Measurements from ENCODE around the gene SYT7. TPM values are rescaled to one million over a fixed set of nuclear protein-coding genes. Genes with fewer than 3 reads are reported as not detected.
"Not testable (repeated sequence)": the region's sequence is repeated elsewhere in the genome, so short reads cannot be mapped to it uniquely, and the experiment has no call there.

Gene SYT7
- polyA plus RNA-seq, 3 donors: 4.2 to 10.3 (median 4.8) TPM

DNA sequence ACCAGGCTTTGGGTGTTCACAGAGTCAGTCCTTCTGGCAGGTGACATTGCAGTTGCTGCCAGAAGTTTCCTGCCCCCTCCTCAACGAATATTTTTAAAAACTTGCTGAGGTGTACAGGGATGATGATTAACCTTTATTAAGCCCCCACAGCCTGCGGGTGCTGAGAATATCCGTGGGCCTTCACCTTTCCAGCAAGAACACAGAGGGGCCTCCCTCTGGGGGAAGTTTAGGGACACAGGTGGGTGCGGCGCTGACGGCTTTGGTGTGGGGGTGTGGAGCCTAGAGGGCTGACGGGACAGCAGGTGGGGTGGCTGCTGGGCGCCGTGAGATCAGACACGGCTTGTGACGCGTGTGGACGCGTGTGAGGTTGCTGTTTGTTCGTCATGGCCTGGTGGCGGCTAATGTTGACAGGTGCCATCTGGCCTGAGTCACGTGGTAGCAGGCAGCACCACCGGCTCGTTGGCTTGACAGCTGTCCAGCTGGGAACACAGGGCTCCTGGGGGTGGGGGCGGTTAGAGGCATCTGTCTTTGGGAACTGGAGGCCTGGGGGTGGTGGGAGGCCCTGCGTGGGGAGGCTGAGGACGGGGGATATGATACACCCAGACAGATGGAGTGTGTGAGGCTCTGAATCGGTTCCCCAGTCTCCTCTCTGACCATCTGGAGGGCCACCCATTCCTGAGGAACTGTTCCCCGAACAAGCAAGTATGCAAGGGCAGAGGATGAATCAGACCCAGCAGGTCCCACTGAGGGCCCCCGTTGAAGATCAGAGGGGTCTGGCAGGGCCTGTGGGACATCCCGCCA lies 84.9 kb downstream of the SYT7 start:
- peak in 5 of 11 donors; percentile 51 to 66 (median 60) for DNase-seq (ENCODE audit: extremely low read depth in 1 of 11, low read depth in 9 of 11, low spot score in 4 of 11)

DNA sequence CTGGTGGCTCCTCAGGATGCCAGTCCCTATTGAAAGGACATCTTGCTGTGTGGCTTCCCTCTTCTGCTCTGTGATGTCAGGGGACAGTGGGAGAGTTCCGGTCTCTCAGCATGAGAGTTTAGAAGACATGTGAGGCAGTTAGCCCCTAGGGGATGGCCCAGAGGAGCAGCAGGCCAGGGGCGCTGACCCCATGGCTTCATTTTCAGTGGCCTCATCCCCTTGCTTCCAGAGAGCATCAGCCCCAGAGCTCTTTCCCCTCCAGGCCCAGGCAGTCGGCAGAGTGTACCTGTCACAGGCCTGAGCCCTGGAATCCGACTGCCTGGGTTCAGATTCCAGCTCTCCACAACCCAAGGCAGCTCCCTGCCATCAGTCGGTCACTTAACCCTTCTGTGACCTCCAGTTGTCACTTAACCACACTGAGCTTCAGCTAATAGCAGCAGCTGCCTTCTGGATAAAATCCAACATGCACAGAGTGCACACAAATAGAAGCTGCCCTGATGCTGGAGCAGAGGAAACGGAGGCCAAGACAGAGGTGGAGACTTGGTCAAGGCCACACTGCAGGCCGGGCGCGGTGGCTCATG lies 86.4 kb downstream of the SYT7 start:
- no peak for DNase-seq (ENCODE audit: extremely low read depth in 1 of 11, low read depth in 9 of 11, low spot score in 4 of 11)

DNA sequence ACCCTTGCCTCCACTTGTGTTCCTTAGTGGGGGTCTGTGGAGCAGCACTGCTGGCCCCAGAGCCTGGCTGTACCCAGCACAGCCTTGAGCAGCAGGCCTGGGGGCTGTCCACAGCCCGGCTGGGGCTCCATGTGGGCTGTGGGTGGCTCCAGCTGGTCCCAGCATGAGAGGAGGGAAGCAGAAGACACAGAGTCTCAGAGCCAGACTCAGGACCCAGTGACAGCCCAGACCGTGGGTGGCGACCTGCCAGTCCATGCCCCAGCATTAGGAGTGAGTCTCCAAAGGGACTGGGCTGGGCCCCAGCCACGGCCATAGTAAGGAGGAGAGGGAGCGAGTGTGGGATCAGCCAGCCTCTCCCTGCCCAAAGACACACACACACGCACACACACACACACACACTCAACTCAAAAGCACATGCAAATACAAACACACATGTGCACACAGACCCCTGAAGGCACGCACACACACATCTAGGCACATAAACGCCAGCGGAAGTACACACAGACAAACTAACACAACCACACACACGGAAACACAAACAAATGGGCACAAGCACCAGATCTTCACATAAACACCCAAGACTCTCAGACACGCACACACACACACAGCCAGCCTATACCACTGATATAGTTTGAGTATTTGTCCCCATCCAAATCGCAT lies 89.0 kb downstream of the SYT7 start:
- no peak for DNase-seq (ENCODE audit: extremely low read depth in 1 of 11, low read depth in 9 of 11, low spot score in 4 of 11)

- DNase-seq (ENCODE audit: extremely low read depth in 1 of 11, low read depth in 9 of 11, low spot score in 4 of 11): no peak
These were observed 90.8 kb downstream of the SYT7 start for GRCh38 chr11:61489833-61490721.

DNA sequence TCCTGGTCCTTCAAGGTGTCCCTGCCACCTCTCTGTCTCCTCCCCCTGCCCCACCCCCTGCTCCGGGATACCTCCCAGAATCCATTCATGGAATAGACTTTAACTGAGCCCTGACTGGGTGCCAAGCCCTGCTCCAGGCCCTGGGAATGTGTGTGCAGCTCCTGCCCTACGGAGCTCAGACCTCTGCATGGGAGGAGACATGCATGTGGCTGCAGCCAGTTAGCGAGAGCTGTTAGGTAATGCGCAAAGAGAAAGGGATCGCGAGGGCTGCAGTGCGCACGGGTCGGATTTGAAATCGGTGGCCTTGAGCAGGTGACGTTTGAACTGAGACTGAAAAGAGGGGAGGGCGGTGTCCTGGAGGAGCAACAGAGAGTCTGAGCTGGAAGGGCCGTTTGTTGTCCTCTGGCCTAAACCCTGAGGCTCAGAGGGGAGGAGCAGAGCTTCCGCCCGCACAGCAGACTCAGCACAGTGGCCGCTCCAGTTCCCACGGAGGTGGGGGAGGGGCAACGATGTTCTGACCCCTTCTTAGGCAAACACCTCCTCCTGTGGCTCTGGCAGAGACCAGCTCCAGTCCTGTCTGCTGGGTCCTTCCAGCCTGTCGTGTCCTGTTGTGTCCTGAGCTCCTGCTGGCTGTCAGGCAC lies 92.1 kb downstream of the SYT7 start:
- DNase-seq (ENCODE audit: extremely low read depth in 1 of 11, low read depth in 9 of 11, low spot score in 4 of 11): peak in 3 of 11 donors; percentile 46 to 50 (median 47)

GRCh38 chr11:61487342-61488025 lies 93.4 kb downstream of the SYT7 start:
- DNase-seq (ENCODE audit: extremely low read depth in 1 of 11, low read depth in 9 of 11, low spot score in 4 of 11): no peak

GRCh38 chr11:61486779-61487178 lies 94.1 kb downstream of the SYT7 start:
- DNase-seq (ENCODE audit: extremely low read depth in 1 of 11, low read depth in 9 of 11, low spot score in 4 of 11): no peak

DNA sequence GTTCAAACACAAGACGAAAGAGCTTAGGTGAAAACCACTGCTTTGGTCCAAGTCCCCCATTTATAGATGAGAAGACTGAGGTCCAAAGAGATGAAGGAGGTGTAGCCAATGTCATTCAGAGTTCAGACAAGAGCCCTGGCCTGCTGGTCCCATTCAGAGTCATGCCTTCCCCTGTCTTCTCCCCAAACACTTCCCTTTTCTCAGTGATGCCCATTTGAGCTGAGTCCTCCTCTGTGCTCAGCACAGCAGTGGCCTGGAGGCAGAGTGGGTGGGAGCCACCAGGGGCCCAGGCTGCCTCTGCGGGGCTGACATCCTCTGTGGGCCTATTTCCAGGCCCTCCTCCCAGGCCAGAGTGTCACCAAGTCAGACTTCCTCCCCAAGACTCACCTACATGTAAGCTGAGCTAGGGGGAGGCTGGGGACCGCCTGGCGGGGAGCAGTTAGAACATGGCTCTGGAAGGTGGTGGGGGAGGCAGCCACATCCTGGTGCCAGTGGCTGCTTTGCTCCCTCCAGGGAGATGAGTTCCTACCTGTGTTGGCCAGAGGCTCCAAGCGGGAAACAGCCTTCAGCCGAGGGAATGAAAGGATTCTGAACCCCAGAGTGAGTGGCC lies 94.8 kb downstream of the SYT7 start:
- DNase-seq (ENCODE audit: extremely low read depth in 1 of 11, low read depth in 9 of 11, low spot score in 4 of 11): no peak

DNA sequence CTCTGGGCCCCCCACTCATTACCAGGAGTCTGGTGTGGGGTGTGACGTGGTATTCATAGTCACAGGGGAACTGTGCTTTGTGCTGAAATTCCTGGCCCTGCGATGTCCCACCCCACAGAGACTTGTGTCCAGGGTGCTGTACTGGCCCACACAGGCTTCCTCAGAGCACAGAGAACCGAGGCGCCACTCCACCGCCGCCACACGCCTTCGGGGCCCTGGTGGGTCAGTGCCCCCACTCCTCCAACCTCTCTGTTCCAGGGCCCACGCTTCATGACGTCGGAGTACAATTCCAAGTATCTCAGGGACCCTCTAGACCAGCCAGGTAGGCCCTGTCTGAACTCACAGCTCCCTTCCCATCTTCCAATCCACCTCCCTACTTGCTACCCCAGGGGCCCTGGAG lies 95.8 kb downstream of the SYT7 start:
- DNase-seq (ENCODE audit: extremely low read depth in 1 of 11, low read depth in 9 of 11, low spot score in 4 of 11): no peak

DNA sequence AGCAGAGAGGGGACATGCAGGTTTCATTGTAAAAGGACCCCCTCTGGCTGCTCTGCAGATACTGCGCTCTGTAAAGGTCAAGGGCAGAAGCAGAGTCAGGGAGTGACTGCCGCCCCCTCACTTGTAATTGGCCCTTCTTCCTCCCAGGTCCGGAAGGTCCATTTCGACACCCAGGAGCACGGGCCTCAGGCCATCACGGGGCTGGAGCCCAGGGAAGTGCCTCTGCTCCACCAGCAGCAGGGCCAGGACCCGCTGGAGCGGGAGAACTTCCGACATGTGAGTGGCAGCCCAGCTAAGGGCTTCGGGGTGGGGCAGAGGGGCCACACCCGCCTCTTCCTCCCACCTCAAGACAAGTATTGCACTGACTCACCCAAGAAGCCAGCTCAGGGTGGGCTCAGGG lies 96.3 kb downstream of the SYT7 start:
- no peak for DNase-seq (ENCODE audit: extremely low read depth in 1 of 11, low read depth in 9 of 11, low spot score in 4 of 11)

DNA sequence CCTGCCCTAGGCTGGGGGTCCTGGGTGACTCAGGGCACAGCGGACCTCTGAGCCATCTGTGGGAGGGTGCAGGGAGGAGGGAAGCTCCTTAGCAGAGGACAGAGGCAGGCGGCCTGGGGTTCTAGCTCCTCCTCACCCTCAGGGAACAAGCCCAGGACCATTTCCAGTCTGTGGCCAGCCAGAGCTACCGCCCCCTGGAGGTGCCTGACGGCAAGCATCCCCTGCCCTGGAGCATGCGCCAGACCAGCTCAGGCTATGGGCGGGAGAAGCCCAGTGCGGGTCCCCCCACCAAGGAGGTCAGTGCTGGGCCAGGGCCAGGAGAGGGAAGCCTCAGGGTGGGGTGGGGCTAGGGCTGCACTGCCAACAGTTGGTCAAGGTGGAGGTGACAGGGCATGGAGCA lies 98.4 kb downstream of the SYT7 start:
- no peak for DNase-seq (ENCODE audit: extremely low read depth in 1 of 11, low read depth in 9 of 11, low spot score in 4 of 11)

DNA sequence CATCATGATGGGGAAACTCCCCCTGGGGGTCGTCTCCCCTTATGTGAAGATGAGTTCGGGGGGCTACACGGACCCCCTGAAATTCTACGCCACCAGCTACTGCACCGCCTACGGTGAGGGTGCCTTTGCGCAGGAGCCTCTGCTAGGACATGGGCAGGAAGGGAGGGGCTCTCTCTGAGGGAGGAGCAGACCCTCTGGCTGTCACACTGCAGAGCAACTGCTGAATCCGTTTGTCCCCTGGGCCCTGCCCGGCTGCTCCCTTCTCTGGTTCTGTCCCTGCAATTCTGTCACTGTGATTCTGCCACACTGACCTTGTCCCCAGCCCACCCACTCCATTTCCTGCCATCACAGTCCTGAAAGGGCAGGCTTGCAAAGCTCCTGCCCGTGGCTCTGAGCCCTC lies 99.1 kb downstream of the SYT7 start:
- no peak for DNase-seq (ENCODE audit: extremely low read depth in 1 of 11, low read depth in 9 of 11, low spot score in 4 of 11)

GRCh38 chr11:61480994-61481335 lies 99.9 kb downstream of the SYT7 start:
- DNase-seq (ENCODE audit: extremely low read depth in 1 of 11, low read depth in 9 of 11, low spot score in 4 of 11): peak in 7 of 11 donors; percentile 52 to 76 (median 58)

- DNase-seq (ENCODE audit: extremely low read depth in 1 of 11, low read depth in 9 of 11, low spot score in 4 of 11): no peak
These were observed 100.4 kb downstream of the SYT7 start for GRCh38 chr11:61480261-61480993.

- DNase-seq (ENCODE audit: extremely low read depth in 1 of 11, low read depth in 9 of 11, low spot score in 4 of 11): not testable (repeated sequence)
These were observed 101.4 kb downstream of the SYT7 start for GRCh38 chr11:61479360-61480058.

GRCh38 chr11:61477727-61478148 lies 103.1 kb downstream of the SYT7 start:
- DNase-seq (ENCODE audit: extremely low read depth in 1 of 11, low read depth in 9 of 11, low spot score in 4 of 11): no peak

- no peak for DNase-seq (ENCODE audit: extremely low read depth in 1 of 11, low read depth in 9 of 11, low spot score in 4 of 11)
These were observed 103.8 kb downstream of the SYT7 start for GRCh38 chr11:61477126-61477525.

All from renal cortex interstitium (tissue), 11 donors.